ENCODE data around the gene LRRC37B.
"Not testable (repeated sequence)": the region's sequence is repeated elsewhere in the genome, so short reads cannot be mapped to it uniquely, and the experiment has no call there.

DNA sequence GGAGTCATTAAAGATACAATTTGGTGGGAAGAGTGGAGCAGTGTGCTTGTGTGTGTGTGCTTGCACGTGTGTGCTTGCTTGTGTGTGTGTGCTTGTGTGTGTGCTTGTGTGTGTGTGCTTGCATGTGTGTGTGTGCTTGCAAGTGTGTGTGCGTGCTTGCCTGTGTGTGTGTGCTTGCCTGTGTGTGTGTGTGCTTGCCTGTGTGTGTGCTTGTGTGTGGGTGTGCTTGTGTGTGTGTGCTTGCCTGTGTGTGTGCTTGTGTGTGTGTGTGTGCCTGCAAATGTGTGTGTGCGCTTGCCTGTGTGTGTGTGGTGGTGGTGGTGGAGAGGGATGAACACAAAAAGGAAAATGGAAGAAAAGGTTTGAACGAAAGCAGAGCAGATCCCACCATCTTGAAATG, 20.1 kb downstream of the LRRC37B start:
- not testable (repeated sequence) for TF ChIP-seq KAT2B (IDR thresholded peaks at IDR 0.05; ENCODE audit: borderline replicate concordance, low read depth, low read length); DPF2 (CRISPR knock-in tag; IDR thresholded peaks at IDR 0.05; ENCODE audit: borderline replicate concordance, low read depth); ARID3A (IDR thresholded peaks at IDR 0.05; ENCODE audit: low read depth, low read length); NR3C1 (CRISPR knock-in tag; IDR thresholded peaks at IDR 0.05); ZNF138 (CRISPR knock-in tag; IDR thresholded peaks at IDR 0.05; ENCODE audit: low read depth); ZNF17 (CRISPR knock-in tag; IDR thresholded peaks at IDR 0.05); ZNF674 (CRISPR knock-in tag; IDR thresholded peaks at IDR 0.05; ENCODE audit: low read depth); ZNF703 (CRISPR knock-in tag; IDR thresholded peaks at IDR 0.05; ENCODE audit: borderline replicate concordance)
- TF ChIP-seq, protein P1, sequence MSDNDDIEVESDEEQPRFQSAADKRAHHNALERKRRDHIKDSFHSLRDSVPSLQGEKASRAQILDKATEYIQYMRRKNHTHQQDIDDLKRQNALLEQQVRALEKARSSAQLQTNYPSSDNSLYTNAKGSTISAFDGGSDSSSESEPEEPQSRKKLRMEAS (IDR thresholded peaks at IDR 0.05), result not testable (repeated sequence)
- TF ChIP-seq, protein P2, sequence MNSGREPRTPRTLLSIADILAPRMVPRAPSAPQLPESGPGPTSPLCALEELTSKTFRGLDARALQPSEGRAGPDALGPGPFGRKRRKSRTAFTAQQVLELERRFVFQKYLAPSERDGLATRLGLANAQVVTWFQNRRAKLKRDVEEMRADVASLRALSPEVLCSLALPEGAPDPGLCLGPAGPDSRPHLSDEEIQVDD (CRISPR knock-in tag; IDR thresholded peaks at IDR 0.05; ENCODE audit: borderline replicate concordance), result not testable (repeated sequence)

Measured in HepG2 (cell line).